ENCODE measurements around the gene PTPN11.

Gene PTPN11

DNA sequence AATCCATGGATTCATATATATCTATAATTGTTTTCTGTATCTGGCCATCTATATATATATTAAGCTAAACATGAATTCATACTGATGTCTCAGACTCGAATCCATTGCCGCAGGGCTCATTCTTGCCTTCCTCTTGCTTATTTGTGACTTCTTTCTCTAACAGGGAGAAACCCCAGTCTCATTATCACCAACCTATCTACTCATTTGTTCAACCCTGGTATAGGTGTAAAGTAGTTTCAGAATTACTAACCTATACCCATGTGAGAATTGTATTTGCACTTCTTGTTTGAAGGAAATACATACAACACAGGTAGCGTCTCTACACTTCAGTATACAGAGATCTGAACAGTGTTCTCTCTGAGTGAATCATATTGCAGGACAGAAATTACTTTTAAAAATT lies 77.7 kb downstream of the PTPN11 start:
- Histone ChIP-seq H3K27ac (no peak overlapping the region), H3K4me3 (no peak overlapping the region)
- DNase-seq (ENCODE audit: low spot score), result no peak
- TF ChIP-seq, protein P1, sequence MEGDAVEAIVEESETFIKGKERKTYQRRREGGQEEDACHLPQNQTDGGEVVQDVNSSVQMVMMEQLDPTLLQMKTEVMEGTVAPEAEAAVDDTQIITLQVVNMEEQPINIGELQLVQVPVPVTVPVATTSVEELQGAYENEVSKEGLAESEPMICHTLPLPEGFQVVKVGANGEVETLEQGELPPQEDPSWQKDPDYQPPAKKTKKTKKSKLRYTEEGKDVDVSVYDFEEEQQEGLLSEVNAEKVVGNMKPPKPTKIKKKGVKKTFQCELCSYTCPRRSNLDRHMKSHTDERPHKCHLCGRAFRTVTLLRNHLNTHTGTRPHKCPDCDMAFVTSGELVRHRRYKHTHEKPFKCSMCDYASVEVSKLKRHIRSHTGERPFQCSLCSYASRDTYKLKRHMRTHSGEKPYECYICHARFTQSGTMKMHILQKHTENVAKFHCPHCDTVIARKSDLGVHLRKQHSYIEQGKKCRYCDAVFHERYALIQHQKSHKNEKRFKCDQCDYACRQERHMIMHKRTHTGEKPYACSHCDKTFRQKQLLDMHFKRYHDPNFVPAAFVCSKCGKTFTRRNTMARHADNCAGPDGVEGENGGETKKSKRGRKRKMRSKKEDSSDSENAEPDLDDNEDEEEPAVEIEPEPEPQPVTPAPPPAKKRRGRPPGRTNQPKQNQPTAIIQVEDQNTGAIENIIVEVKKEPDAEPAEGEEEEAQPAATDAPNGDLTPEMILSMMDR (IDR thresholded peaks at IDR 0.05), result no peak

DNA sequence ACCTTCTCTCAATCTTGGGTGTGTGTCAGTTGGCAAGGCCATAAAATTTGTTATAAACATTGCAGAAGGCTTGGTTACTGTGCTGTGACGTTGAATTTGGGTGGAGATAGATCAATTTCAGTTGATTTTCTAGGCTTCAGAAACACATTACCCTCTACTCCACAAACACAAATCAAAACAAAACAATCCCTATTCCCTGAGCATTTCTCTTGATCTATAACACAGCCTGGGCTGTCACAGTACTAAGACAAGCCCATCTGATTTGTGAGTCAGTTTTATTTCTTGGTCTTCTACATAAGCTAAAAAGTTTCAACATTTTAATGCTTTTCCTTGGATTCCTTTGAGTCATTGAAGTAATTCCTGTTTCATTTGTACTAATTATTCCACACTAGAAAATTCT lies 79.8 kb downstream of the PTPN11 start:
- TF ChIP-seq, protein P1 (IDR thresholded peaks at IDR 0.05), result no peak
- Histone ChIP-seq H3K27ac (no peak overlapping the region), H3K4me3 (no peak overlapping the region)
- no peak for DNase-seq (ENCODE audit: low spot score)

GRCh38 chr12:112503512-112503911 lies 84.8 kb downstream of the PTPN11 start:
- DNase-seq (ENCODE audit: low spot score), result no peak
- no peak overlapping the region for H3K4me3 ChIP-seq
- no peak overlapping the region for H3K27ac ChIP-seq
- TF ChIP-seq, protein P1 (IDR thresholded peaks at IDR 0.05), result no peak

GRCh38 chr12:112506513-112507166 lies 87.9 kb downstream of the PTPN11 start:
- no peak overlapping the region for H3K27ac ChIP-seq
- H3K4me3 ChIP-seq, result no peak overlapping the region
- TF ChIP-seq, protein P1 (IDR thresholded peaks at IDR 0.05), result no peak
- no peak for DNase-seq (ENCODE audit: low spot score)

DNA sequence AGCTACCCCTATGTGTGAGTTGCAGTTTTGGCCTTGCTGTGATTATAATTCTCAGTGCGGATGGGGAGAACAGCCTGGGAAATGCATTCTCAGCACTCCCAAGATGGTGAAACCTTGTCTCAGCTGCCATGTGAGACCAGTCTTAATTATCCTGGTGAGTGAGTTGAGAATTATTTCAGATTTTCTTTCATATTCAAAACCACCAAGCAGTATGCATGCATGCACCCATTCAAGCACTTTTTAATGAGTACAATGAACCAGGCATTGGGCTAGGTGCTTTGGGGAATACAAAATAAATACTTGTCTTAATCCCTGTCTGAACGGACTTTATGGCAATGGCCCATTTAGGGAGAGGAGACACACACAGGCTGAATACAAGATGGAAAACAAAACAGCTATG lies 94.7 kb downstream of the PTPN11 start:
- H3K4me3 ChIP-seq, result no peak overlapping the region
- H3K27ac ChIP-seq, result no peak overlapping the region
- TF ChIP-seq, protein P1 (IDR thresholded peaks at IDR 0.05), result no peak
- no peak for DNase-seq (ENCODE audit: low spot score)

GRCh38 chr12:112514456-112514855 lies 95.7 kb downstream of the PTPN11 start:
- no peak for DNase-seq (ENCODE audit: low spot score)
- H3K27ac ChIP-seq, result no peak overlapping the region
- TF ChIP-seq, protein P1 (IDR thresholded peaks at IDR 0.05), result no peak
- no peak overlapping the region for H3K4me3 ChIP-seq

GRCh38 chr12:112514926-112515642 lies 96.3 kb downstream of the PTPN11 start:
- Histone ChIP-seq H3K4me3 (no peak overlapping the region), H3K27ac (no peak overlapping the region)
- no peak for DNase-seq (ENCODE audit: low spot score)
- TF ChIP-seq, protein P1 (IDR thresholded peaks at IDR 0.05), result no peak

Measured in coronary artery (tissue), 2 donors.